ENCODE measurements around the gene COMT. TPM values are rescaled to one million over a fixed set of nuclear protein-coding genes. Genes with fewer than 3 reads are reported as not detected.

COMT gene
- total RNA-seq, 2 experiments from 2014 or later = 90.8 to 112 TPM

DNA sequence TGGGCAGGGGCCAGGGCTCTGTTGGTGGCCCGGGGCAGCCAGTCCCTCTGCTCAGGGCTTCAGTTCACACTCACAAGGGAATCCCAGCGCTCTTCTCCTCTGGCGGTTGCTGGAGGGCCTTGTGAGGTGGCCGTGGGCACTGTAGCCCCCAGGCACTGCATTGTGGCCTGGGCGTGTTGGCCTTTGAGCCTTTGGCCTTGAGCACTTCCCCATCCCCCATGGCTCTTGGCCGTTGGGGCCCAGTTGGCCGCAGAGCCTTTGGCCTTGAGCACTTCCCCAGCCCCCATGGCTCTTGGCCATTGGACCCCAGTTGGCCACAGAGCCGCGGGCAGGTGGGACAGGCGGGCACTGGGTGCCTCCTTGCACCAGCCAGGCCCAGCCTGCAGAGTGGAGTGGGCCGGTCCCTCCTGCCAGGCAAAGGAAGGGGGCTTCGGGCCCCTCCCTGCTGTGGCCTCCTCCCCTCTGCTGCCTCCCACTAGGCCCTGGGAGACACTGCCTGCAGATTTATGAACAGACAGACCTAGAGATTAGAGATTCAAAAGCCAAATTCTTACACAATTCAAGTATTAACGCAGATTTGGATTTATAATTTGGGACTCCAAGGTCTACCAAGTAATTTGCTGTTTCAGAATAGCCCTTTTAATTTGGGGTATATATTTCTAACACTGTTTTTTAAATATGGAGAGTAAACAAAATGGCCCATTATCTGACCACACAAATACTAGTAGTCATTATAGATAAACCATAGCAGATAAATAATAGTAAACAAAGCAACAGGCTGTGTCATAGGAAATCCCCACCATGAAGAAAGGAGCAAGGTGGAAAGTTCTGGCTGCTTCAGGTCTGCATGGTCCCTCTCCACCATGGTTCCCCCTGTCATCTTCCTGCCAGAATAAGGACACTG lies 18.3 kb downstream of the COMT start:
- Histone ChIP-seq H3K27ac (ENCODE audit: low read depth, low read length, poor library complexity, severe bottlenecking) (no peak overlapping the region), H3K9me3 (ENCODE audit: low read length) (no peaks in the 10 kb centered on the region), H4K20me1 (ENCODE audit: insufficient read depth, low read length) (no peaks in the 10 kb centered on the region), H3K4me3 (ENCODE audit: low read depth, low read length, poor library complexity, severe bottlenecking) (no peak overlapping the region), H3K36me3 (ENCODE audit: insufficient read depth, low read length) (peaks cover 27% of the 10 kb centered on the region; the same call in 1 of the 2 replicates), H3K4me2 (ENCODE audit: low read length) (no peak overlapping the region), H3K9me2 (ENCODE audit: insufficient read depth, low read length) (no peaks in the 10 kb centered on the region), H3K4me1 (ENCODE audit: insufficient read depth, low read length, poor library complexity, severe bottlenecking) (peaks cover 4% of the 10 kb centered on the region), H3K79me2 (ENCODE audit: insufficient read depth, low read depth, low read length) (no peaks in the 10 kb centered on the region), H2AFZ (ENCODE audit: low read length) (no peak overlapping the region)
- POLR2A ChIA-PET = no interaction called here
- no peak for DNase-seq (ENCODE audit: low spot score)
- intact Hi-C loops (cut with micrococcal nuclease; ENCODE audit: unreplicated experiment) = loop anchor here (5.0 kb wide), 1 partner anchor 122 kb away; the partner anchor contains the start of gene DGCR8
- CTCF ChIA-PET (ENCODE audit: unreplicated experiment) = no interaction called here
- TF ChIP-seq, protein P1, sequence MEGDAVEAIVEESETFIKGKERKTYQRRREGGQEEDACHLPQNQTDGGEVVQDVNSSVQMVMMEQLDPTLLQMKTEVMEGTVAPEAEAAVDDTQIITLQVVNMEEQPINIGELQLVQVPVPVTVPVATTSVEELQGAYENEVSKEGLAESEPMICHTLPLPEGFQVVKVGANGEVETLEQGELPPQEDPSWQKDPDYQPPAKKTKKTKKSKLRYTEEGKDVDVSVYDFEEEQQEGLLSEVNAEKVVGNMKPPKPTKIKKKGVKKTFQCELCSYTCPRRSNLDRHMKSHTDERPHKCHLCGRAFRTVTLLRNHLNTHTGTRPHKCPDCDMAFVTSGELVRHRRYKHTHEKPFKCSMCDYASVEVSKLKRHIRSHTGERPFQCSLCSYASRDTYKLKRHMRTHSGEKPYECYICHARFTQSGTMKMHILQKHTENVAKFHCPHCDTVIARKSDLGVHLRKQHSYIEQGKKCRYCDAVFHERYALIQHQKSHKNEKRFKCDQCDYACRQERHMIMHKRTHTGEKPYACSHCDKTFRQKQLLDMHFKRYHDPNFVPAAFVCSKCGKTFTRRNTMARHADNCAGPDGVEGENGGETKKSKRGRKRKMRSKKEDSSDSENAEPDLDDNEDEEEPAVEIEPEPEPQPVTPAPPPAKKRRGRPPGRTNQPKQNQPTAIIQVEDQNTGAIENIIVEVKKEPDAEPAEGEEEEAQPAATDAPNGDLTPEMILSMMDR (conservative IDR thresholded peaks at IDR 0.05; ENCODE audit: low read length) = no peak
- no peak for TF ChIP-seq EZH2phosphoT487 (IDR thresholded peaks at IDR 0.05; ENCODE audit: borderline replicate concordance, low read depth, low read length)
- BruUV-seq (replicated peaks) = no TSS peak

DNA sequence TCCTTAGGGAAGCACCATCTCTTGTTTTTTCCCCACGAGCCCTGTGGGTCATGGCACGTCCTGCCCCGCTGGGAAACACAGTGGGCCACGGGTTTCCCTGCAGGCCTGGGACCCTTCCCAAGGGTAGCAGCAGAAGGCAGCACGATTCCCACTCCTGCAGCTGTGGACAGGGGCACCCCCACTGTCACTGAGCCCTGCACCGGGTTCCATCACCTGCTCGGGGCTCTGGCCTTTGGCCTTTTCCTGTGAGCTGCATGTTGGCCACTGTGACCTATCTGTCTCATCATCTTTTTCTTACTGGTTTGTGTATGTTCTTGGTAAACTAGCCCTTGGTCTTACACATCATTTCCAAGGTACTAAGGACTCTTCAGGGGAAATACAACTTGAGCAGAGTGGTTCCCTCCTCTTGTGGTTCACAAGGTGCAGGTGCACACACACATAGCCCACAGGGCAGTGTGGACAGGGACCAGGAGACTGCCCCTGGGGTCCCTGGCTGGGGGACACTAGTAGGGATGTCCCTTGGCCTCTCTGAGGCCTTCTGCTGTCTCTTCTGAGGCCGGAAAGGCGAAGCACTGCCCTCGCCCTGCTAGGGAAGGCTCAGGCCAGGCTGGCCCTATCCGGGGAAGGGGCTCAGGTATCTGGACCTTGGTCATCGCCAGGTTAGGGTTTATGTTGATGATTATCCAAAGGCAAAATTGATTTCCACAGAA lies 19.1 kb downstream of the COMT start:
- Histone ChIP-seq H3K4me3 (ENCODE audit: low read depth, low read length, poor library complexity, severe bottlenecking) (no peak overlapping the region), H3K79me2 (ENCODE audit: insufficient read depth, low read depth, low read length) (no peaks in the 10 kb centered on the region), H4K20me1 (ENCODE audit: insufficient read depth, low read length) (no peaks in the 10 kb centered on the region), H2AFZ (ENCODE audit: low read length) (no peak overlapping the region), H3K9me3 (ENCODE audit: low read length) (no peaks in the 10 kb centered on the region), H3K4me1 (ENCODE audit: insufficient read depth, low read length, poor library complexity, severe bottlenecking) (peaks cover 4% of the 10 kb centered on the region), H3K4me2 (ENCODE audit: low read length) (no peak overlapping the region), H3K9me2 (ENCODE audit: insufficient read depth, low read length) (no peaks in the 10 kb centered on the region), H3K27ac (ENCODE audit: low read depth, low read length, poor library complexity, severe bottlenecking) (no peak overlapping the region), H3K36me3 (ENCODE audit: insufficient read depth, low read length) (peaks cover 20% of the 10 kb centered on the region; the same call in 1 of the 2 replicates)
- POLR2A ChIA-PET = no interaction called here
- no peak for DNase-seq (ENCODE audit: low spot score)
- intact Hi-C loops (cut with micrococcal nuclease; ENCODE audit: unreplicated experiment) = loop anchor here (5.0 kb wide), 1 partner anchor 122 kb away; the partner anchor contains the start of gene DGCR8
- TF ChIP-seq EZH2phosphoT487 (IDR thresholded peaks at IDR 0.05; ENCODE audit: borderline replicate concordance, low read depth, low read length) = no peak
- TF ChIP-seq, protein P1 (conservative IDR thresholded peaks at IDR 0.05; ENCODE audit: low read length) = no peak
- CTCF ChIA-PET (ENCODE audit: unreplicated experiment) = no interaction called here
- no TSS peak for BruUV-seq (replicated peaks)
